Measurements from ENCODE around the gene BDH2.

Gene BDH2

DNA sequence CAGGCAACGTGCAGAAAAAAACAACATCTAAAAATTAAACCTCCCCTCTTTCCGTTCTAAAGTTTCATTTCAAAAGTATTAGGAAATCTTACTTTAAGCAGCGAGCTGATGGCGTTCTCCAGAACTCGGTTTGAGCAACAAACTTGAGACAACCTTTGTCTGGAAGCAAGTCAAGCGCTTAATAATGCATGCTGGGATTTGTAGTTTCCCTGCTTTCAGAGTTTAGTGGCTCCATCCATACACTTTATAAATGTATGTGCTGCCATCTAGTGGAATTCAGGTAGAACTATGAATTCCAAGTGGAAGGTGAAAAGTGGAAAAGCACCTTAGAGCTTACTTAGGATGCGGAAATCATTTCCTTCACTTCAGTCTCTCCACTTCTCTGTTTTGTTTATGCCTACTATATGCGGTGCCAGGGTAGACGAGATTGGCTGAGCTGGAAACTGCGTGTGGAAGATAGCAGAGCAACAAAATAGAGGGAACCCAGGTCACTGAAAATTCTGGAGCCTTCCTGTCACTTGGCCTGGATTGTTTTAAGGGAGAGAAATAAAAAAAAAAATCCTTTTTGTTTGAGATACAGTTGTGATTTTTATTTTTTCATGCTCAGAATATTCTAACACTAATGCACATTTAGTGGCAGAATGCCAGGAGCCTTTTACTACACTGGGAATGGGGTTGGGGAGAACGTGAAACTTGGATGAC is at the start of gene BDH2:
Gene BDH2 (minus strand): TSS at position 144 of the 702 bp plus-strand sequence. CDS start 3,580 bp downstream, outside the sequence.
- DNase-seq, result no peak

- DNase-seq, result no peak
Measured at GRCh38 chr4:103144926-103145325, 45.3 kb upstream of the BDH2 start.

DNA sequence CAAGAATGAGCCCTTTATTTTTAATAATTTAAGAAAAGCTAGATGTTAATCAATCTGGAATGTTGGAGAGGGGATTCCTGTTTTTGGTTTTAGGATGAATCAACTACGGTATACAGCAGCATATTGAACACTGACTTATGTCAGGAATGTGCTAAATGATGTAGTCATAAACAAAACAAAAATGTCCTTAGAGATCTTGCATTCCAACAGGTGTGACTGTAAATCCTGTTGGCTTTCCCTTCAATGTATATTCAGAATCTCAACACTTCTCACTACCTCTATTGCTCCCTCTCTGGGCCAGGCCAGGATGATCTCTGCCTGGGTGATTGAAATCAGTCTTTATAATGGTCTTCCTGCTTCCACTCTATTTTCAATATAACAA is 37.8 kb upstream of the BDH2 start:
- no peak for DNase-seq

DNA sequence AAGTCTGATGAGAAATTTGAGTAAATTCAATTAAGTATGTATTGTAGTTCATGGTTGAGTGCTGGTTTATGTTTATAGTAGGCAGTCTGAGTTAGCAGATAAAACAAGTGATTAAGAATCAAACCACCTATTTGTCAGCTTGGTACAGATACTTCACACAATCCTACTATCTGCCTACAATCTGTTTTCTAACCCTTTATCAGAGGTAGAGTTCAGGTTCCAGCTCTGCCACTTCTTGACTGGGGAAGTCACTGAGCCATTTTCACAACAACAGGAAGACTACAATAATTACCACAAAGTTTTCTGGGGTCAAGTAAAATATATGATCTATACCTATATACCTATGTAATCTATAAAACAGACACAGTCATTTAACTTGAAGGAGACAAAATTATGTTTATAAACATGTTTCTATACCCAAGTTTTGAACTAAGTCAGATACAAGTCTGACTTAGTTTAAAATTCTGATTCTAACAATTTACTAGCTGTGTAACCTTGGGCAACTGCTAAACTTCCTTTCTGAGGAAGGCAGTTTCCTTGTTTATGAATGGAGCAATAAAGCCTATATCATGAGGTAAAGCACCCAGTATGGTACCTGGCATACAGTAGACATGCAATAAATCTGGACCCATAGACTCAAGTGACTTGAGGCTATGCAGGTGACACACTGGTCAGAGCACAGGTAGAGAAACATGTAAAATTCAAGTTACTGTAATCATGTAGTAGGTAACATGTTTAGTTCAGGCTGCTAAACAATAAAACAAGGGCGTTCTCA is 37.2 kb upstream of the BDH2 start:
- DNase-seq, result no peak

DNA sequence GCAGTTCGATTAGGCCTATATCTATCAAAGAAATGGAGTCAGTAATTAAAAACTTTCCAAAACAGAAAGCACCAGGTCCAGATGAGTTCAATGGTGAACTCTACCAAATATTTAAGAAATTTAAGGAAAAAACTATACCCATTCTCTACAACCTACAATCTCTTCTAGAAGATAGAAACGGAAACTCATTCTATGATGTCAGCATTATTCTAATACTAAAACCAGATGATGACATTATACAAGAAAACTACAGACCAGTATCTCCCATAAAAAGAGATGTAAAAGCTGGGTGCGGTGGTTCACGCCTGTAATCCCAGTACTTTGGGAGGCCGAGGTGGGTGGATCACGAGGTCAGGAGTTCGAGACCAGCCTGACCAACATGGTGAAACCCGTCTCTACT is 29.5 kb upstream of the BDH2 start:
- no peak for DNase-seq

DNA sequence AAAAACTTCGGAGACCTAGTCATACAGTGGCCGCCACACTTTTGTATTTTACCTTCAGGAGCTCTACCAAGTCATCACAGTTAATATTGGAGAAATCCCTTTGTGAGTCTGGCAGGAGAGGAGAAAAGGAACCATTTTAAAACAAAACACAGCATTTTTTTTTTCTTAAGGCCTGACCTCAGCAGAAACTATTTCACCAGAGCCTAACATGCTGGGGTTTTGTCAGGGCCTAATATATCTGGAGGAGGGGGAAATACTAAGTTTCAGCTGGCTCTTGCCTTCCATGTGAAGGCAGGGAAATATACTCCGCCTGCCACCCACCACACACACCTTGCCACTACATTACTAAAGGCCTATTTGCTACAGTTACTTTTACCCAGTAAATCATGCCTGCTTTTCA is 26.5 kb upstream of the BDH2 start:
- DNase-seq, result no peak

DNA sequence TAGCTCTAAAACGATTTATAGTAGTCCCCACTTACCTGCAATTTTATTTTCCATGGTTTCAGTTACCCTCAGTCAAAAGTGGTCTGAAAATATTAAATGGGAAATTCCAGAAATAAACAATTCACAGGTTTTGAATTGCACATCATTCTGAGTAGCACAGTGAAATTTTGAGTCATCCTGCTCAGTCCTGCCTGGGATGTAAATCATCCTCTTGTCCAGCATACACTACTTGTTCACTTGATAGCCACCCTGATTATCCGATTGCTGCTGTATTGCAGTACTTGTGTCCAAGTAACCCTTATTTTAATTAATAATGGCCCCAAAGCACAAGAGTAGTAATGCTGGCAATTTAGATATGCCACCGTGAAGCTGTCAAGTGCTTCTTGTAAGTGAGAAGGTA is 23.5 kb upstream of the BDH2 start:
- no peak for DNase-seq

- no peak for DNase-seq
Measured at GRCh38 chr4:103118166-103118565, 18.5 kb upstream of the BDH2 start.

DNA sequence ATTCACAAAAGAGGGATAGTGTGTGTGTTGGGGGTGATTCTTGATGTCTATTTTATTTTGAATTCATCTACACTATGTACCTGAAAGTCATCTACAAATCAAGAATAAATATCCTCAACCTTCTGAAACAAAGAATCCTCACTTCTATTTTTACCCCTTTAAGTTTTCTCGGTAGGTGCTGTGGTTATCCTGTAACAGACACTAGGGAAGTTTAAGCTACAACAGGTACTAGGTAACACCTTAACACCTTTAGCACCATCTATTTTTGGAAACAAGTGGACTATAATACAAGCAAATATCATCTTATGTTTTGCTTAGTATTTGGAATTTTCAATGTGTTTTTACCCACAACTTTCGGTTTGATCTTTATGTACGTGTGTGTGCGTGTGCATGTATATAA is 12.0 kb upstream of the BDH2 start:
- no peak for DNase-seq

DNA sequence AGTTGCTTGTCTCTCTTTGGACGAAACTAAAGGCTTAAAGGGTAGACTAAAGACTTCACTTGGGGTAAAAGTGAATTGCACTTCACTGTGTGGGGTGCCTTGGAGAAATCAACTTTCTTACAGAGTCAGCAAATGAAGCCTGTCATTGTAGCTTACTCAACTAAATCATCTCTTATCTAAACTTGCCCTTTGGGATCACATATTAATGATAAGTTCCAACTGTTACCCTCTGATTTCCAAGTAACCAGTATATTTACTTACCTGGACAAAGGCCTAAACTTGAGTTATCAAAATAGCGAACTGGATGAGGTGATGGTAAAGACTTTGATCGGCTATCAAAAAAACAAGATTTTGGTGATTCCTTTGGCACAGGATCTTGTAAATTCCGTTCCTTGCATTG is 8.9 kb upstream of the BDH2 start:
- DNase-seq, result no peak

GRCh38 chr4:103105558-103106356 is 6.1 kb upstream of the BDH2 start:
- no peak for DNase-seq

- DNase-seq, result no peak
Measured at GRCh38 chr4:103104886-103105285, 5.3 kb upstream of the BDH2 start.

- DNase-seq, result no peak
Measured at GRCh38 chr4:103100691-103101090, 1.1 kb upstream of the BDH2 start.

DNA sequence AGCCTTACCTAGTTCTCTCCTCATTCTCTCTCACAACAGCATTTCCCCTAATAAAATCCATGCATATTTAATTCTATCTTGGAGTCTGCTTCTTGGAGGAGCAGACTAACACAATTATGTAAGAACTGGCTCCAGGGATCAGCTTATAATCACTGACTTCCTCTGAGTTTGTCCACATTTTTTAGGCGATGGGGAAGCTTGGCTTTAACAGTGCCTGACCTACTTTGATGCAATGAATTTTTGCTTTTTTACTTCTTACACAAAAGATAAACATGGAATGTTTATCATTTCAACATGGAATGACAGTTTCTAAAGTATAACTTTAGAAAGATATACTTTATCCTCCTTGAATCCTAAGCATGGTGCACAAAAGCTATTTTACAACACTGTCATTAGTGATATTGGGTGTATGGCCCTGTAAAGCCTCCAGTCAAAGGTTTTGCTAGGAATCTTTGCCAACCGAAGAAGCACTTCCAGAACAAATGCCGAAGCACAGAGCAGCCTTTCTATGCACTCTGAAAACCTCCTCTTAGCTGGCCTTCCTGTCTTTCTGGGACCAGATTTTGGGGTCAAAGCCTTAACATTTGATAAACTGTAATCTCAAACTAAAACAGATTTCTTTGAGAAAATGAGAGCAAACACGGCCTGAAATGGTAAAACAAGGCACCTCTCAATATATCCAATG is 736 bp downstream of the BDH2 start:
- no peak for DNase-seq

DNA sequence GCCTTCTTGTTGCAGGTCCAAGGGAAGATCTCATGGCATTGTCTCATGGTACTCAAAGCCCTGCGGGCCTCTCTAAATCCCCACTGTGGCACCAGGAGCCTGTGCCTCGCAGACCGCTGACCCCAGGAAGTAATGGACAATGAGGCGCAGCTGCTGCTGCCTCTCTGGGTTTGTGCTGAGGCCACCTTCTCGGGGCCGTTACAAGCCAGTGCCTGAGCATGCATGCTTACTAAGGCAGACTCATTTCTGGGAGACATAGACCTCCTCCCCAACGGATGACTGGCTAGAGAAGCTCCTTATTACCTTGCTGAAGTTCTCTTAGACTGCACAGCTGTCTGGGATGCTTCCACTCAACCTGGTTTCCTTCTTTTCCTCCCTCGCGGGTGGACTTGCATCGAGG is 1.3 kb downstream of the BDH2 start:
- DNase-seq, result no peak

GRCh38 chr4:103097112-103097511 is 2.5 kb downstream of the BDH2 start:
- no peak for DNase-seq

DNA sequence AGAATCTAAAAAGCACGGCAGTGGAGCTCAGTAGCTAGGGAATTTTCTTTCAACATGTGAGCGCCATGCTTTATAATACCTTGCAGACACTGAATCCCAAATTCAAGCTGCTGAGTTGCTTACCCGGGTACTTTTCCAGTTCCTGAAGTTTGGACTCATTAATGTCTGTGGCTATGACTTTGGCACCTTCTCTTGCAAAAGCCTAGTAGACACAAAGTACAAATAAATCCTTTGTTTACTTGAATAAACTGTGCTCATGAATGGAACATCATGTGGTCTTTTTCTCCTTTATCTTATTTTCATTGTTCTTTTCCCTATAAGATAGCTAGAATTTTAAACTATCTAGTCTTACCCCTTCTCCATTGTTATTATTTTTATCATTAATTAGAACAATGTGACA is 4.6 kb downstream of the BDH2 start:
- no peak for DNase-seq

DNA sequence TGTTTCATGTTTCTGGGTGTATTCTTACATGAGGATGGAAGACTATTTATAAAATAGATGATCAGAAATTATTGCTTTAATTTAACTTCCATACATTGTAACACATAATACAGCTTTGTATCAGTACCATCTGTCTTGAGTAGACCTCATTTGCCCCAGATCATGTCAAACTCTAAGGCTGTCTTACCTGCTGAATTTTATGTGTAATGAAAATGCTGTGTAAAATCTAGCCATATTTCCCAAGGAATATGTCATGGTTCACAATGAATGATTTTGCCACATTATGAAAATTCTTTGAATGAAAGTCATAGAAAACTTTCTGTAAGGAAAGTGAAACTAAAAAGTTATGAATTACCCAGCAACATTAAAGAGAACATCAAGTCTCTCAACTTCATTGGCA is 7.4 kb downstream of the BDH2 start:
- no peak for DNase-seq

GRCh38 chr4:103091601-103092223 is 7.9 kb downstream of the BDH2 start:
- DNase-seq, result no peak

GRCh38 chr4:103089481-103089880 is 10.2 kb downstream of the BDH2 start:
- DNase-seq, result no peak

DNA sequence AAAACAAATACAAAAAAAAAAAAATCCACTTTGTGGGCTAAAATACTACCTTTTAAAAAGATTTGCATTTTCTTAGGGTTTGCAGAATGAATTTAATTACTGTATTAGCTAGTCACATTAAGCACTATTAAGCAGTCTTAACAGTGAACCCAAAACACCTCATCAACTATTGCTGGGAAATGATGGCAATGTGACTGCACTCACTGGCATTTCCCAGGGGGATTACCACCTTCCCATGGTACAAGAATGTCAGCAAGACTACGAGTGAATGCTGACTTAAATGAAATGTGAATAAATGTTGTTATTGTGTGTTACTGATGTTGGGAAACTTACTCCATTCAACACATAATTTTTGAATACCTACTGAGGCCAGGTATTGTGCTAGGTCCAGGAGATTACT is 13.1 kb downstream of the BDH2 start:
- DNase-seq, result no peak

DNA sequence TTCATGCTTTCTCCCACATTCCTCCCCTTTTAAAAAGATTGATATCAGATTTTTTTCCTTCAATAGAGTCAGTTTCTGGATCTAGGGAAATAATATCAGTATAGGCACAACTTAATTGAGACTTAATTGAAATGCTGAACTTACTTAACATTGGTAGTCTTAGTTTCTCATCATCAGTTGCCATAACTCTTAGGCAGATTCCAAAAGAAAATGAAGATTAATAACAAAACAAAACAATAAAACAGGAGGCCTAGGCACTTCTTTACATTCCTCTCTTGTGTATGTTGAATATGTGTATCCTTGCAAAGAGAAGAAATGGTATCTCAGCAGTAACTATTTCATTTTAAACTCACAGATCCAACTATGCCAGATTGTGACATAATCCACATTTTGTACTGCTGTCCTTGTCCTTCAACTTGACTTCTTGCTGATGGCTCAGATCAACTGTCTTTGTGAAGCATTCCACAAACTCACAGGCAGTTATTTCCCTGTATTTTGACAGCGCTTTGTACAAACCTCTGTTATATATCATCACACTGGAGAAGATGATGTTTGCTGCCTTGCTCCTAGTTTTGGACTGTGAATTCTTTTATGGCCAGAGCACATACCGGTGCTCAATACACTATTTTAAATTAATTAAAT is 14.0 kb downstream of the BDH2 start:
- no peak for DNase-seq

All from cortex of kidney (tissue), 1 donor.